Superior temporal gyrus (tissue), 1 donor: Measurements from ENCODE around the gene DSCAML1.

ENCODE experiments used
- DNase-seq: peaks from one replicate; pipeline ENCODE4 v3.0.0-alpha.2; 2016; ENCODE audit errors: extremely low spot score

The DSCAML1 gene

DNA sequence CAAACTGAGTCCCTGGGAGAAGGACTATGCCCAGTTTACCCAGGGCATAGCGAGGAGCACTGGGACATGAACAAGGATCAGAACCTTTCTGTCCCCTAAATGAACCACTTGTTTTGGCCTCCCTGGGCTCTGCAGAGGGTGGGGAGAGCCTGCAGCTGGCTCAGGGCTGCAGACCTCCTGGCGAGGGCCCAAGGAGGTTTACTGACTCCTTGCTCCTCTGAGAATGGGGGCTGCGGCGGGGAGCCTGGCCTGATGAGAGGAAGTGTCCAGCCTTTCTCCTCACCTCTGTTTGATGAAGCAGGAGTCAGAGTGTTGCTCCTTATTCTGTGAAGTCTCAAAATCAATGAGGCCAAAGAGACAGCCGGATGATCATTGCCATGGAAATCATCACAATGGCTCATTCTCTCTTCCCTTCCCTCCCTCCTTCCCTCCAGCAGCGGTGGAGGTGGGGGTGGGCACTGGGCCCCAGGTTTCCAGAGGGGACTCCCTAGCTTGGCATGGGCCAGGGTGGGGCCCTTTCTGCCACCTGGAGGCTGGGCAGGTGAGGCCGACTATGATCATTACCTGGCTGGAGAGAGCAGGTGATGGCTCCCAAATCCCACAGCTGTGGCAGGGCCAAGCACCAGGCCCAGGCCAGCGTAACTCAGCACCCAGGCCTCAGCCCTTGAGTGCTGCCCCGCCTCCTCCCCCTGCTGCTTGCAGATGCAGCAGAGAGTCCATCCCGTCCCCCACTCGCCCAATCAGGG, 299.6 kb downstream of the DSCAML1 start:
- peak; percentile 81 for DNase-seq

DNA sequence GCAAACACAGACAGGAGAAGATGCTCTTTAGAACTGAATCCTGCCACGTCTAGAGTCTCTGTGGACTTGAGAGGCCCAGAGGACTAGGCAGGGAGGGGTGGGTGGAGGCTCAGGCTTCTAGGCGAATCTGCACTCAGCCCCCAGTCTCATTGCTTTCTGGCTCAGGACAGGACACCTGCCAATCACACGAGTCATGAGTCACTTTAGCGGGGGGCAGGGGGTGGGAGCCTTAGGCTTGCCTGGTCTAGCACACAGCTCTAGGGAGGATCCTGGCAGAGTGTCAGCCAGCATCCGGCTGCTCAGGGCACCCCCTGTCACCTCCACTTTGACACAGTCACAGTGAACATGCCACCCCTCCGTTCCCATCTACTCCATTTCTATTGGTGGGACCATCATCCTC, 301.7 kb downstream of the DSCAML1 start:
- no peak for DNase-seq

DNA sequence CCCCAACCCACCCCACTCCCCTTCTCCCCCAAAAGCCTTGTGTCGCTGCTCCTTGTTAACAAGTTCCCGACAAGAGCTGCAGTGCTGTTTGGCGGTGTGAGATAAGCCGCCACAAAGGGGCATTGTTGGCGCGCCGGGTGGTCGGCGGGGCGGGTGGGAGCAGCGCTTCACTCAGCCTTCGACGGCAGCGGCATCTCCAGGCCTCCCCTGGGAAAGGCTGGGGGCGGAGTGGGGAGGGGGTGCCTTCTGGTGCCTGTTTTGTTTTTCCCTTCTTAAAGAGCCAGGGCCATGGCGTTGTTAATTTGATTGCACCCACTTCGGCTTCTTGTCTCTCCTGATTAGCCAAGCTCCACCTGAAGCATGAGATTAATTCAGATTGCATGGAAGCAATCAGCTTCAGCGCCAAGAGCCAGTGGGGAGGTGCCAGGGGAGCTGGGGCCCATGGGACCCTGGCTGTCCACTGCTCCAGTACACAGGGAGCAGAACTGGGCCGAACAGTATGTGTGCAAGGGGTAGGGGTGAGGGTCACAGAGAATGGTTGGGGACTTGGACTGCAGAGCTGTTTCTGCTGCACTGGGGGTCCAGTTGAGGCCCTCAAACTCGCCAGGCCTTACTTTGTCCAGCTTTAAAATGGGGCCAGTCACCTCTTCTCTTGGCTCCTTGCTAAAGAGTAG, 304.3 kb downstream of the DSCAML1 start:
- no peak for DNase-seq

DNA sequence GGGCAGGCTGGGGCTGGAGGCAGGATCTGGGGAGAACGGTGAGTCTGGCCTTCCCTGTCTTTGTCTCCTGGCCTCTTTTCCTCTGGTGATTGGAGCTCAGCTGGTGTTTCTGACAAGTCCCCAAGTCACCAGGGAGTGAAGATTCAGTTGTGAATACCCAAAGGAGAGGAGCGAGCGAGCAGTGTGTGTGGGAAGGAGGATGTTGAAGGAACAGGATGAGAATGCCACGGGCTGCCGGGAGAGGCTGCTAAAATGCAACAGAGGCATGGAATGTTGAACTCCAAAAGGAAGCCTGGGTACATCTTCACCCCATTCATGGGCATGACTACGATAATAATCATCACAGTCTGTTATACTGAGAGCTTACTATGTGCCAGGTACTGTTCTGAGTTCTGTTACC, 306.1 kb downstream of the DSCAML1 start:
- no peak for DNase-seq

DNA sequence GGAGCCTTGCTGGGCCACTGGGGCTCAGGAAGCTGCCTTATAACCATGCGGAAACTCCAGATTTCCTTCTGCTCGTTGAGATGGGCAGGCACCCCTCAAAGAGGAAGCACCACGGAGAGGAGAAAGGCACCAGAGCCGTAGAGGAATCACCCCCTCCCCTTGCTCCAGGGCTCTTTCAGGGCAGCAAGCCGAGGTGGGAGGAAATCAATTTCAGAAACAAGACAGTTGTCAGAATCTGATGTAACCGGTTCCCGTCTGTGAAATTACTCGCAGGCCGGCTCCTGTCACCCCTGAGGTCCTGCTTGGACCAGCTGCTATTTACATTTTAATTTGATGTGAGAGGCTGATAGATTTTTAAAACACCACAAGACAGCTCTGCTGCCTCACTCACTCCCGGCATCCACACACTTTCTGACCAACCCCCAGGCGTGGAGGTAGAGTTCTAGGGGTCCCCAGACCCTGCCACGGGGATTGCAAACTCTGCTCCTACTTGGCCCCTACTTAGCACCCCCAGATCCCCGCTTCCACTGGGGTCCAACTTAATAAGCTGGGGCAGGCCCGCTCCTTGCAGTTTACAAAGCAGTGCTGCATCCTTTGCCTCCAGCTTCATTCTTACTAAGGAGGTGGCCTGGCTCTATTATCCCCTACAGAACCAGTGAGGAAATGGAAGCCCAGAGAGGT, 306.9 kb downstream of the DSCAML1 start:
- no peak for DNase-seq

DNA sequence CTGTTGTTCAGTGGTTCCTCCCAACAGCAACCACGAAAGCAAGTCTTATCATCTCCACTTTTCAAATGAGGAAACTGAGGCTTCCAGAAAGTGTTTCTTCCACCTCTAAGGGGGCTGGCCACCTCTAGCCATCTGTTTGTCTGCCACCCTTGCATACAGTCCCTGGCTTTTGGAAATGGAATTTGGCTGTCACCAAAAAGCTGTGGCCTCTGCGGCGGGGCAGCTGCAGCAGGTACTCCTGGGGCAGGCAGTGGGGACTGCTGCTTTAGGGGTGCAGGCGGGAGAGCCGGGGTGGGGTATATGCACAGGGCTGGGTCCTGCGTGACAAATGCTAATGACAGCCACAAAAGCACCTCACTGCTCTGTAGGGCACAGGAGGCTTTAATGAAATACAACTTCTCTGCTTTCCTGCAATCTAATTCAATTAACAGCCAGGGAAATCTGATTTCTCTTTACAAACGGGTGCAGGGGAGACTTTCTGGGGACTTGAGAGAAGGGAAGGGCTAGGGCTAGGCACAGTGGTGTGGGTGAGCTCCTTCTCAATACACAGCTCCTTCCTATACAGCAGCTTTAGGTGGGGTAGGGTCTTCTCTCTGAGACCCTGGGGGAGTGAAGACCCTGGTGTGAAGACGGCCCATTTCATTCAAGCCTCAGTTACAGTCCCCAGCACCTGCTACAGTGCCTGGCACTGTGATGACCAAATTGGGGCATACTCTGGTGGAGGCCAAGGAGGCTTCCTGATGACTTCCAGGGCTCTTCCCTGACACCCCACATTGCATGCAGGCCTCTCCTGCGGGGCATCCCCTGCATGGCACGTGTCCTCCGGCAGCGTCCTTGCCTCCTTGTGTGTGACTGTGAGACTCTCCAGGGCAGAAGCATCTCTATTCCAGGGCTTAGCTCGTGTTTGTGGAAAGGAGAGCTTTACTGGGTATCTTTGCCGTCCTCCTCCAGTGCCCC, 307.7 kb downstream of the DSCAML1 start:
- no peak for DNase-seq

DNA sequence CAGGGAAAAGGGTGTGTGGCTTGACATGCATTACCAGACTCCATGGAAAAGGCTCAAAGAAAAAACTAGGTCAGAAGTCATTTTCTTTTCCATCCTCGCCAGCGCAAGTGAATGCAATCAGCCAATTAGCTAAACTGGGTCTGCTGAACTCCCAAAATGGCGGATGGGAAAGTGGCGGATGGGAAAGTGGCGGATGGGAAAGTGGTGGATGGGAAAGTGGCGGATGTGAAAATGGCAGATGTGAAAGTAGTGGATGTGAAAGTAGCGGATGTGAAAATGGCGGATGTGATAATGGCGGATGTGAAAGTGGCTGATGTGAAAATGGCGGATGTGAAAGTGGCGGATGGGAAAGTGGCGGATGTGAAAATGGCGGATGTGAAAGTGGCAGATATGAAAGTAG, 311.0 kb downstream of the DSCAML1 start:
- no peak for DNase-seq

DNA sequence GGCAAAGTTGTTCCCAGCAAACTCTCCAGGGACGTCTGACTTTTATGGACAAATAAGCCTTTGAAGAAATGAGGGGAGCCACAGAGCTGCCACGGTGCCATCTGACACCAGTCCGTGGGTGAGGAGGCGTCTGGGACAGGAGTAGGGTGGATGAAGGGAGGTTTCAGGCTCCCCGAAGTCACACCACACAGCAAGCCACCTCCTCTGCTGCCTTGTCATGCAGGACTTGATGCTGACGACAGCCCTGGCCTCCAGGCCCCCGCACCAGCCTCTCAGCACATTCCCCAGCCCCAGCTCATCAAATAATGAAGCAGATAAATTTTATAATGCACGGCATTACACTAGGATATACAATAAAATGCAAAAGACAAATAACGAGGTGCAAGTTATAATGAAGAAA, 312.9 kb downstream of the DSCAML1 start:
- no peak for DNase-seq

DNA sequence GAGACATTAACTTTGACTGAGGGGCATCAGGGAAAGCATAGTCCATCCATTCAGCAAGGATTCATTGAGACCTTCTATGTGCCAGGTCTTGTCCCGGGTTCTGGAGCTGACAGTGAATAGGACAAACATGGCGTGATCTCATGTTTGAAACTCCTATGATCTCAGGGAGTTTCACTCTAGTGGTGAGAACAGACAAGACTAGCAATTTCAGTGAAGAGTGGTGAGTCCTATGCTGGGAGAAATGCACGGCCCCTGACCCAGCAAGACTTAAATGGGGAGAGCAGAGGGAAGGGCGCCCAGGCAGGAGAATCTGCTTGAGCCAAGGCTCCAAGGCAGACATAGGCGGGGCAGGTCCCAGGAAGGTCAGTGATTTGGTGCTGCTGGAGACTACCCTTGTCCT, 313.6 kb downstream of the DSCAML1 start:
- DNase-seq = no peak

DNA sequence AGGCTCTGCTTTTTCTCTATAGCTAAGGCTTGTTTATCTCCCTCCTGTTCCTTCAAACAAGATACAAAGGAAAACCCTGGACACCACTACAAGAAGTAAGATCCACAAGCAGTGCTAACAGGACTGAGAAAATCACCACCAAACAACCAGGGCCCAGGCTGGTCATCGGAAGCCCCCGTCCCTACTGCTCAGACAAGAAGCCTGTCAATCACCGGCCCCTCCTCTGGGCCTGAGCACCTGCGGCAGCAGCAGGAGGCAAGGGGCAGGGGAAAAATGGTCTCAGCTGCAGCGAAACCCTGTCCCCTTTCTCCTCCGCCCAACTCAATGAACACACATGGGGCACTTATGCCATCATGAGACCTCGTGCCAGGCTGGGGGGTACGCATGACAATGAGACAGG, 314.1 kb downstream of the DSCAML1 start:
- no peak for DNase-seq

DNA sequence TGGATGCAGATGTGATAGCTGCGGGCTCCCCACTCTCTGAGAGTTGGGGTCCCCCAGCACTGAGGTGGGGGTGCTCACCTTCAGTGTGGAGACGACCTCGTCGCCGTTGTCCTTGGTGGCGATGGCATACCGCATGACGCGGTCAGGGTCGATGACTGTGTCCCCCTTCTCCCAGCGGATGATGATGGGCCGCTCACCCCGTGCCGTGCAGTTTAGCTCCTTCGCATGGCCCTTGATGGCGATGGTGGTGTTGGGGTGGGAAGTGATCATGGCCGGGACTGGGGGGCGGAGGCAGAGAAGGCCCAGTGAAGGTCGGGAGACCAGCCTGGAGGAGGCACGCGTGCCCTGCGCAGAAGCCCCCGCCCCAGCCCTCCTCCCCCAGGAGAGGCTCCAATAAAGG, 315.1 kb downstream of the DSCAML1 start:
- DNase-seq = no peak

DNA sequence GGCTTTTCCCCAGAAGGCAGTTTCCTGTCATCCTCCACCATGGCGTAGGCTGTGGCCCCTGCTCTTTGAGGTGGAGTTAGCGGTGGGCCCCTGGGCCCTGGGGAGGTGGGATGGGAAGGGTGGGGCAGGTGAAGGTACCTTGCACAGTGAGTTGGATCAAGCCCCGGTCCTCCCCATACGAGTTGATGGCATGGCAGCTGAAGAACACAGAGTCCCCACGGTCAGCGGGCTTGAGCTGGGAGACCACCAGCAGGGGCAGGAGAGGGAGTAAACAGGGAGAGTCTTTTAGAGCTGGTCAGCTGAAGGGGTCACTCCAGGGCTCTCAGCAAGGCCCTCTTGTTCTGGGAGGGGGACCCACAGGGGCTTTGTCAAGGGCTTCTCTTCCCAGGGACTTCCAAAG, 316.0 kb downstream of the DSCAML1 start:
- DNase-seq = no peak

DNA sequence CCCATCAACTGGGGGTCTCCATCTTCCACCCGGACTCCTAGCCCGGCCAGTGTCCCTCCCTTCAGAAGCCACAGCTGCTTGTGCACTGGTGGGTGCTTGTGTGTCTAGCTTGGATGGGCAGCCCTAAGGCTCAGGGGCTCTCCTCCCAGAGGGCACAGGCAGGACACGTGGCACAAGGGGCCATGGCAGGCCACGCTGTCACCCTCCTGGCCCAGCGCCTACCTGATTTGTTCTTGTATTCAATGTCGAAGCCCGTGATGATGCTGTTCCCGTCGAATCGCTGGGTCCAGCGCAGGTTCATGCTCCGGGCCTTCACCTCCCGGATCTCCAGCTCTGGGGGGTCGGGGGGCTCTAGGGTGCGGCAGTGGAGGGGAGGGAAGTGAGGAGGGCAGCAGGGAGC, 316.8 kb downstream of the DSCAML1 start:
- DNase-seq = no peak

DNA sequence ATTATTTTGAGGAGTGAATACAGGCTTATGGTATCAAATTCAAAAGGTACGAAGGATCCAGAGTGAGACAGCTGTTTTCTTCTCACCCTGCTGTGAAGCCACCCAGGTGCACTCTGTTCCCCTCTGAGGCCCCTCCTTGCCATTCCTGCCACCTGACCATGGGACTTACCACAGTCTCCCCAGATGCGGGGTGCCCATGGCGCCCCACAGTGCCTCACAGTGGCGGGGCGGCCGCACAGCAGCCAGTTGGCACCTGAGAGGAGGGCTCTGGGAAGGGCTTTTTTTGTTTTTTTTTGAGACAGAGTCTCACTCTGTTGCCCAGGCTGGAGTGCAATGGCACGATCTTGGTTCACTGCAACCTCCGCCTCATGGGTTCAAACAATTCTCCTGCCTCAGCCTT, 317.6 kb downstream of the DSCAML1 start:
- DNase-seq = no peak

DNA sequence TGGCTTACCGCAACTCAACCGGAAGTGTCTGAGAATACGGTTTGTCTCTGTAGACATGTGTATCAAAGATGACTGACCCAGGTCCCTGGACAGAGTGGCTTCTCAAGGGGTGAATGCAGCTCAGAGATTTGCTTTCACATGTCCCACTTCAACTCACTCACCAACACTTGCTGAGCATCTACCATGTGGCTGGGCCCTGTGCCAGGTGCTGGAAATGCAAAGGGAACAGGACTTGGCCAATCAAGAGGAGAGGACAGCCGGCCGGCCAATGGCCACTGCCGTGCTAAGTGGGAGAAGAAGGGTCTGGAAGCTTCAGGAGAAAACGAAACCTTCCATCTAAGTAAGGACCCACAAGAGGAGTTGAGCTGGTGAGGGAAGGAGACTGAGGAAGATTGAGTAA, 318.1 kb downstream of the DSCAML1 start:
- no peak for DNase-seq

DNA sequence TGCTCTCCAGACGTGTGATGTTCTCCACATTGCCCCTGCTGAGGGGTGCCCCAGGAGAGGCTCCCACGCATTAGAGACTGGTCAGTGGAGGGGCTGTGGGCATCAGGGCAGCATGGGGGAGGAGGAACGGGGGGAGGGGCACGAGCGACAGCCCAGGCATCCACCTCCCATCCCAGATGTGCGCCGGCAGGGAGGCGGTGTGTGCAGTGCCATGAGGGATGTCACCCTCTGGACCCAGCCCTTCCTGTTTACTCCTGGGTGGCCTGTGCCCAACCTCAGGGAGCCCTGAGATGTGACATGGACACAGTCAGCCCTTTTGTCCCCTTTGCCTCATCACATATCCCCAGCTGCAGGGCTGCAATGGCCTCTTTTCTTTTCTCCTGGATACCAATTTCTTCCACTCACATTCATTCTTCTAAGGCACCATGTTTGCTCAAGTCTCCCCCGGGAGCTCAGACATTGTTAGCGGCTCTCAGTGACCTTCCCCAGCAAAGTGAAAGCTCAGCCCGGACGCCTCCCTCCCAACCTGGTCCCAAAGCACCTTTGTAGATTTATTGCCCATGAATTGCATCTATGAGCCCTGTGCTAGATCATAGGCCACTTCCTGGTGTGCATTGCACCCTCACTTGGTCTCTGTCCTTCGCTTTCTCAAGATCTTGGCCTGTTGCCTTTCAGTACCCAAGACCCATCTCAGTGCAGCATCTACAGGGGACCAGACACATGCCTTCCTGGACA, 318.7 kb downstream of the DSCAML1 start:
- DNase-seq = no peak

DNA sequence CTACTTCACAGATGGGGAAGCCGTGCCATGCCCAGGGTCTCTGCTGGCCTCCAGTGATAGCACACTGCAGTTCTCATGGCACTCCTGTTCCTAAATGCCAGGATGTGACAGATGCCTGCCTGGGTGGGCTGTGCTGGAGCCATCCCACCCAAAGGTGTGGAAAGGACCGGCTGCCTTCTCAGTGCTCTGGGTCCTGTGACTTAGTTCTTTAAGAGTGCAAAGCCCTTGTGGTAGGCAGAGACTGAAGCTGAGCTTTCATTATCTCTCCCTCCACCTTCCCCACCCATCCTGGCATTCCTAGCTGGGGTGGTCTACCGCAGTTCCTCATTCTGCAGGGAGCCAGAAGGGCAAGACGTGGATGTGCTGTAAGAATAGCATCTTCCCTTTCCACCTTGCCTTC, 319.3 kb downstream of the DSCAML1 start:
- DNase-seq = no peak

DNA sequence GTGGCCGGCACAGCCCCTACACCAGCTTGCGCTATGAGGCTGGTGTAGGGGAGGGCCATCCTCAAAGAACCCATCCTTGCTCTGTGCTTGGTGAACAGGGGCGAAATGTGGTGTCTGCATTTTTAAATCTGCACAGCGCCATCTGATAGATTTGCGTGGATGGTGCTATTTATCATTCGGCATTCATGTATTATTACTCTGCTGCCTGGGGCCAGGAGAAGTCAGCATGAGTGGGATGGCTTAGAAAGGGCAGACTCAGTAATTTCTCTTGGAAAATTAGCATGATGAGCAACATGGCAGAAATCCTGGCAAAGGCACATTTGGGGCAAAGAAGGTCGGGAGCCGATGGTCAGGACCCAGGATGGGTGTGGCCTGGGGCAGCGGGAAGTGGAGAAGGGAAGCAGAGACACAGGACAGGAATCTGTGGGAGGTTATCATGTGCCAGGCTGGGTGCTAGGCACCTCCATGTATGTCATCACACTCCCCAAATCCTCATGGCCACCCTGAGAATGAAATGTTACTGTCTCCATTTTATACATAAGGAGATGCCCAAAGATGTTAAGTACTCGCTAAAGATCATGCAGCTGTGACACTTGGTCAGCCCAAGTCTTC, 320.4 kb downstream of the DSCAML1 start:
- DNase-seq = no peak

DNA sequence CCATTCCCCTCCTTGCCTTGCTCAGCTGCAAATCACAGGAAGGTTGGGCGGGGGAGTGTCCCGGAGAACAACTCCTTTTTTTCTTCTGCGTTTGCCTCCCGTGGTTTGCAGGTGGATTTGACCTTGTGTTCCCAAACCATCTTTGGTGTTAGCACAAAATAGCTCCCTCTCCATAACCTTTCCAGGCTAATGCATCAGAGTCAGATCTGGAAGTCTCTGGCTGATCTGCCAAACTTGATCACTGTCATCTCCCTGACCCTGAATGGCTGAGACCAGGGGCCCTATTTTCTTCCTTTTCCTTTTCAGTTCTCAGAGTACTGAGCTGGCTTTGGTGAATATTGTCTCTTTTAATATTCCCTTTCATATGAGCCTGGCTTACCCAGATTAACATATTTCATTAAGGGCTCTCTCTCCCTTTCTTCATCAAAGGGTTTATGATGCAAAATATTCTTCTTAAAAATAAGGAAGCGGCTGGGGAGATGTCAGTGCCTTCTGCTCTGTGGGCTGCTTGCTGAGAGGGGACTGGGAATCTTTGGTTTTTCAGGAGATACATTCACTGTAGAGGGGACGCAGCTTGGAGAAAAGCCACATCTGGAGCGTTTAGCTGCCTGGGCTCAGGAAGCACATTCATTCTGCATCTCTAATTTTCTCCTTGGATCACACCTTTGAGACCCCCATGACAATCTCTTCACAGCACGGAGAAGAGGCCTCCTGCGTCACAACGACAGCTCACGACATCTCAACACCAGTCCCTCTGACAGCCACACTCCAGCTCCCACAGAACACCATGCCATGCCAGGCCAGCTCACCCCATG, 321.1 kb downstream of the DSCAML1 start:
- no peak for DNase-seq
